ENCODE measurements around the gene TSPEAR. TPM values are rescaled to one million over a fixed set of nuclear protein-coding genes. Genes with fewer than 3 reads are reported as not detected.

The TSPEAR gene
- total and polyA plus RNA-seq, 4 experiments from 2014 or later = 0.07 TPM; not detected in 3

DNA sequence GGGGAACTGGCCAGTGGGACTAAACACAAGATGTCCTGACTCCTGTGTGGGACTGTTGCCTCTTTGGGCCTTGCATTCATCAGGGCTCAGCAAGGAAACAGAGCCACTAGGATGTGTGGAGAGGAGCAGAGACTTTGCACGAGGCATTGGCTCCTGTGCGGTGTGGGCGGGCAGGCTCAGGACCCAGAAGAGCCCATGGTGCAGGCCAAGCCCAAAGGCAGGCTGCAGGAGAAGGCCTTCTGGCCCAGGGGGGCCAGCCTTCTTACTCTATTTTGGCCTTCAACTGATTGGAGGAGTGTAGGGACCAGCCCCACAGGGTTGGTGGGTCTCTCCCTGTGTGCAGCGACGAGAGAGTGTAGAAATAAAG is 232.6 kb downstream of the TSPEAR start:
- no peaks in the 10 kb centered on the region for H3K9me3 Mint-ChIP-seq
- peaks cover 0 to 5% (median 0%) of the 10 kb centered on the region in 4 donors for H3K4me1 Mint-ChIP-seq
- H3K27ac ChIP-seq (ENCODE audit: low read depth, low read length) = no peak overlapping the region
- H3K27me3 Mint-ChIP-seq = peaks cover 0 to 3% of the 10 kb centered on the region in 2 donors
- ChIA-PET POLR2A (ENCODE audit: partially characterized antibody) (no interaction called here), CTCF (ENCODE audit: partially characterized antibody) (no interaction called here)
- no peaks in the 10 kb centered on the region for H3K27me3 ChIP-seq (ENCODE audit: insufficient read depth, low read length)
- no peaks in the 10 kb centered on the region for H3K36me3 Mint-ChIP-seq
- no peaks in the 10 kb centered on the region for H3K36me3 ChIP-seq (ENCODE audit: insufficient read depth, low read length)
- intact Hi-C loops (cut with micrococcal nuclease) = no loop called here
- H3K27ac Mint-ChIP-seq = no peak overlapping the region
- H3K9me3 ChIP-seq (ENCODE audit: control insufficient read depth in 1 of 2, low read length in 2 of 2) = no peaks in the 10 kb centered on the region
- H3K4me3 ChIP-seq (ENCODE audit: low read length in 2 of 2) = no peak overlapping the region
- H3K4me1 ChIP-seq (ENCODE audit: insufficient read depth, low read length) = peaks cover 3% of the 10 kb centered on the region
- H3K4me3 Mint-ChIP-seq = peak overlapping the region in 1 of 8 donors; percentile 44
- DNase-seq = no peak

DNA sequence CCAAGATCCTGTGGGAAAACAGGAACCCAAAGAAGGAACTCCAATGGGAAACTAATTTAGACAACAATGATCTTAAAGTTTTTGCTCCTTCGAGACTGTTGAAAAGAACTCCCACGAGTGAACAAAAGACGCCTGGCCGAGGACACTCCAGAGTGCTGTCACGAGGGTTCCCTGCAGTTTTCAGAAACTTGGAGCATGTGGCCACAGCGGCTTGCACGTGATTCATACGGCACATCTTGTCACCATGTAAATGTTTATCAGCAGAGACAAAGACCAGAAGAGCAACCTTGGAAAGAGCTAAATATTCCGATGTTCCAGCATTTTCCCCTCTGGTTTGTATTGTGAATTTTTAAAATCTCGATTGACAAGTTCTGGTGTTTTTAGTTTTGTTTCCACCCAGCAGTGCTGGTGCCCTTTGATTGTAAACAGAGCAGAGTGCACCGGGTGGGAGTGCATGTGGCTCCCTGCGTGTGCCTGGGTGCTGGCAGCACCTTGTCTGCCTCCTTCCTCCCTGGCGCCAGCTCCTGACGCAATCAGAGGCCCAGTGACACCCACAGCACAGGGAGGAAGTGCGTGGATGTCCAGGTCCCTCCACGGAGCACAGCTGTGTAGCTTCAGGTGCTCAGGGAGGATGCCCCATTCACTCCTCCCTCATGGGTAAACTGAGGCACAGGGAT is 233.1 kb downstream of the TSPEAR start:
- intact Hi-C loops (cut with micrococcal nuclease) = no loop called here
- ChIA-PET POLR2A (ENCODE audit: partially characterized antibody) (no interaction called here), CTCF (ENCODE audit: partially characterized antibody) (interaction anchor here (0.7 kb wide), 1 partner anchor 17 kb away, joined by 3 read pairs; no protein-coding TSS in a partner anchor)
- Mint-ChIP-seq H3K4me3 (peak overlapping the region in 1 of 8 donors; percentile 44), H3K27me3 (peaks cover 0 to 3% of the 10 kb centered on the region in 2 donors), H3K4me1 (peaks cover 0 to 5% (median 0%) of the 10 kb centered on the region in 4 donors), H3K36me3 (no peaks in the 10 kb centered on the region), H3K9me3 (no peaks in the 10 kb centered on the region), H3K27ac (no peak overlapping the region)
- H3K9me3 ChIP-seq (ENCODE audit: control insufficient read depth in 1 of 2, low read length in 2 of 2) = no peaks in the 10 kb centered on the region
- peaks cover 3% of the 10 kb centered on the region for H3K4me1 ChIP-seq (ENCODE audit: insufficient read depth, low read length)
- H3K27ac ChIP-seq (ENCODE audit: low read depth, low read length) = no peak overlapping the region
- no peak for DNase-seq
- no peak overlapping the region for H3K4me3 ChIP-seq (ENCODE audit: low read length in 2 of 2)
- H3K36me3 ChIP-seq (ENCODE audit: insufficient read depth, low read length) = no peaks in the 10 kb centered on the region
- H3K27me3 ChIP-seq (ENCODE audit: insufficient read depth, low read length) = no peaks in the 10 kb centered on the region

- Histone ChIP-seq H3K4me3 (ENCODE audit: low read length in 2 of 2) (no peak overlapping the region), H3K27me3 (ENCODE audit: insufficient read depth, low read length) (no peaks in the 10 kb centered on the region), H3K36me3 (ENCODE audit: insufficient read depth, low read length) (no peaks in the 10 kb centered on the region), H3K4me1 (ENCODE audit: insufficient read depth, low read length) (peaks cover 3% of the 10 kb centered on the region), H3K9me3 (ENCODE audit: control insufficient read depth in 1 of 2, low read length in 2 of 2) (no peaks in the 10 kb centered on the region), H3K27ac (ENCODE audit: low read depth, low read length) (no peak overlapping the region)
- Mint-ChIP-seq H3K4me1 (peaks cover 0 to 5% (median 0%) of the 10 kb centered on the region in 4 donors), H3K9me3 (no peaks in the 10 kb centered on the region), H3K27ac (no peak overlapping the region), H3K4me3 (no peak overlapping the region), H3K27me3 (peaks cover 0 to 3% of the 10 kb centered on the region in 2 donors), H3K36me3 (no peaks in the 10 kb centered on the region)
- POLR2A ChIA-PET (ENCODE audit: partially characterized antibody) = no interaction called here
- DNase-seq = no peak
- CTCF ChIA-PET (ENCODE audit: partially characterized antibody) = interaction anchor here (0.7 kb wide), 1 partner anchor 18 kb away, joined by 3 read pairs; no protein-coding TSS in a partner anchor
- intact Hi-C loops (cut with micrococcal nuclease) = no loop called here
Observed at GRCh38 chr21:44477712-44478111, 233.7 kb downstream of the TSPEAR start.

DNA sequence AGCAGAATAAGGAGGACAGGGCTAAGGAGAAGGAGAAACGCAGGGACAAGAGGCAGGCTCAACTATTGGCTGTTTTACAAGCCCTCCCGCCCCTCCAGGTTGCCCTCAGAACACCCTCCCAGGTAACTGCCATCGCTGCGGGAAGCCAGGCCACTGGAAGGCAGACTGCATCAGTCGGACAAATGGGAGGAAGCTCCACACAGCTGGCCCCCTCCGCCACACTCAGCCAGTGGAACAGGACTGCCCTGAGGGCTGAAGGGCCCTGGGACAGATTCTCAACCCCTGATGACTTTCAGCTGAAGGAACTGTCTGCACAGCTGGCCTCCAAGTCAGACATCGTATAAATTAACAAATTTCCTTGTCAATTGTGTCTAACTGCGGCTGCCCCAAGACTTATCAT is 234.2 kb downstream of the TSPEAR start:
- Histone ChIP-seq H3K4me3 (ENCODE audit: low read length in 2 of 2) (no peak overlapping the region), H3K4me1 (ENCODE audit: insufficient read depth, low read length) (peaks cover 3% of the 10 kb centered on the region), H3K27ac (ENCODE audit: low read depth, low read length) (no peak overlapping the region), H3K36me3 (ENCODE audit: insufficient read depth, low read length) (no peaks in the 10 kb centered on the region), H3K27me3 (ENCODE audit: insufficient read depth, low read length) (no peaks in the 10 kb centered on the region), H3K9me3 (ENCODE audit: control insufficient read depth in 1 of 2, low read length in 2 of 2) (no peaks in the 10 kb centered on the region)
- Mint-ChIP-seq H3K4me3 (no peak overlapping the region), H3K27me3 (peaks cover 0 to 4% of the 10 kb centered on the region in 2 donors), H3K9me3 (no peaks in the 10 kb centered on the region), H3K36me3 (no peaks in the 10 kb centered on the region), H3K27ac (no peak overlapping the region), H3K4me1 (peaks cover 0 to 5% (median 0%) of the 10 kb centered on the region in 4 donors)
- POLR2A ChIA-PET (ENCODE audit: partially characterized antibody) = no interaction called here
- intact Hi-C loops (cut with micrococcal nuclease) = no loop called here
- CTCF ChIA-PET (ENCODE audit: partially characterized antibody) = no interaction called here
- no peak for DNase-seq

- Histone ChIP-seq H3K36me3 (ENCODE audit: insufficient read depth, low read length) (no peaks in the 10 kb centered on the region), H3K27me3 (ENCODE audit: insufficient read depth, low read length) (no peaks in the 10 kb centered on the region), H3K27ac (ENCODE audit: low read depth, low read length) (no peak overlapping the region), H3K4me3 (ENCODE audit: low read length in 2 of 2) (no peak overlapping the region), H3K4me1 (ENCODE audit: insufficient read depth, low read length) (peaks cover 3% of the 10 kb centered on the region), H3K9me3 (ENCODE audit: control insufficient read depth in 1 of 2, low read length in 2 of 2) (no peaks in the 10 kb centered on the region)
- Mint-ChIP-seq H3K4me3 (no peak overlapping the region), H3K27me3 (peaks cover 1 to 2% of the 10 kb centered on the region in 2 donors), H3K4me1 (peaks cover 0 to 5% (median 0%) of the 10 kb centered on the region in 4 donors), H3K27ac (no peak overlapping the region), H3K9me3 (peaks cover 0 to 1% (median 0%) of the 10 kb centered on the region in 8 donors), H3K36me3 (no peaks in the 10 kb centered on the region)
- ChIA-PET CTCF (ENCODE audit: partially characterized antibody) (no interaction called here), POLR2A (ENCODE audit: partially characterized antibody) (interaction anchor here (0.5 kb wide), 1 partner anchor 450 kb away, joined by 3 read pairs; no protein-coding TSS in a partner anchor)
- intact Hi-C loops (cut with micrococcal nuclease) = no loop called here
- no peak for DNase-seq
Observed at GRCh38 chr21:44475266-44475845, 236.0 kb downstream of the TSPEAR start.

- Histone ChIP-seq H3K4me3 (ENCODE audit: low read length in 2 of 2) (no peak overlapping the region), H3K27ac (ENCODE audit: low read depth, low read length) (no peak overlapping the region), H3K4me1 (ENCODE audit: insufficient read depth, low read length) (no peaks in the 10 kb centered on the region), H3K36me3 (ENCODE audit: insufficient read depth, low read length) (no peaks in the 10 kb centered on the region), H3K27me3 (ENCODE audit: insufficient read depth, low read length) (no peaks in the 10 kb centered on the region), H3K9me3 (ENCODE audit: control insufficient read depth in 1 of 2, low read length in 2 of 2) (no peaks in the 10 kb centered on the region)
- no peaks in the 10 kb centered on the region for H3K36me3 Mint-ChIP-seq
- CTCF ChIA-PET (ENCODE audit: partially characterized antibody) = no interaction called here
- peaks cover 1 to 2% of the 10 kb centered on the region in 2 donors for H3K27me3 Mint-ChIP-seq
- H3K4me3 Mint-ChIP-seq = no peak overlapping the region
- DNase-seq = no peak
- intact Hi-C loops (cut with micrococcal nuclease) = no loop called here
- H3K27ac Mint-ChIP-seq = no peak overlapping the region
- peaks cover 0 to 3% (median 0%) of the 10 kb centered on the region in 8 donors for H3K9me3 Mint-ChIP-seq
- POLR2A ChIA-PET (ENCODE audit: partially characterized antibody) = no interaction called here
- H3K4me1 Mint-ChIP-seq = peaks cover 0 to 2% (median 0%) of the 10 kb centered on the region in 4 donors
Observed at GRCh38 chr21:44473915-44474555, 237.3 kb downstream of the TSPEAR start.

GRCh38 chr21:44471996-44472395 is 239.4 kb downstream of the TSPEAR start:
- Mint-ChIP-seq H3K4me3 (no peak overlapping the region), H3K36me3 (no peaks in the 10 kb centered on the region), H3K27ac (no peak overlapping the region), H3K27me3 (peaks cover 1 to 2% of the 10 kb centered on the region in 2 donors), H3K9me3 (peaks cover 0 to 3% (median 0%) of the 10 kb centered on the region in 8 donors), H3K4me1 (no peaks in the 10 kb centered on the region)
- H3K4me3 ChIP-seq (ENCODE audit: low read length in 2 of 2) = no peak overlapping the region
- POLR2A ChIA-PET (ENCODE audit: partially characterized antibody) = no interaction called here
- CTCF ChIA-PET (ENCODE audit: partially characterized antibody) = no interaction called here
- H3K9me3 ChIP-seq (ENCODE audit: control insufficient read depth in 1 of 2, low read length in 2 of 2) = no peaks in the 10 kb centered on the region
- no peaks in the 10 kb centered on the region for H3K4me1 ChIP-seq (ENCODE audit: insufficient read depth, low read length)
- H3K36me3 ChIP-seq (ENCODE audit: insufficient read depth, low read length) = no peaks in the 10 kb centered on the region
- intact Hi-C loops (cut with micrococcal nuclease) = no loop called here
- no peaks in the 10 kb centered on the region for H3K27me3 ChIP-seq (ENCODE audit: insufficient read depth, low read length)
- H3K27ac ChIP-seq (ENCODE audit: low read depth, low read length) = no peak overlapping the region
- DNase-seq = no peak

All from CD4-positive, alpha-beta memory T cell (primary cell).